Thymus (tissue), 11 donors: ENCODE results near the gene GABBR1. TPM values are rescaled to one million over a fixed set of nuclear protein-coding genes. Genes with fewer than 3 reads are reported as not detected.

ENCODE experiments used
- DNase-seq, 9 donors: peaks; one replicate each; pipeline ENCODE4 v3.0.0-alpha.2; 2013; ENCODE audit warnings: low spot score in 9 of 9, low read depth in 6 of 9, missing footprints in 1 of 9
- H3K27ac ChIP-seq, 2 donors: one replicate each; pipeline ENCODE4 v1.5.1; 2013; ENCODE audit warnings: control low read depth in 1 of 2, low read depth in 1 of 2, low read length in 1 of 2, mild to moderate bottlenecking in 1 of 2, moderate library complexity in 1 of 2
- H3K27me3 ChIP-seq, 2 donors: one replicate each; pipeline ENCODE4 v1.5.1; 2013; ENCODE audit warnings: low read length in 1 of 2; ENCODE audit not compliant: control insufficient read depth in 2 of 2, insufficient read depth in 1 of 2
- H3K36me3 ChIP-seq, 2 donors: one replicate each; pipeline ENCODE4 v1.5.1; 2013; ENCODE audit warnings: low read length in 1 of 2, mild to moderate bottlenecking in 1 of 2, moderate library complexity in 1 of 2; ENCODE audit not compliant: control insufficient read depth in 2 of 2, insufficient read depth in 2 of 2
- H3K4me1 ChIP-seq, 2 donors: one replicate each; pipeline ENCODE4 v1.5.1; 2013; ENCODE audit warnings: low read length in 2 of 2; ENCODE audit not compliant: control insufficient read depth in 2 of 2, insufficient read depth in 2 of 2
- H3K4me3 ChIP-seq, 2 donors: one replicate each; pipeline ENCODE4 v1.5.1; 2013; ENCODE audit warnings: low read length in 2 of 2, control low read depth in 1 of 2, mild to moderate bottlenecking in 1 of 2
- H3K9me3 ChIP-seq, 2 donors: one replicate each; pipeline ENCODE4 v1.5.1; 2013; ENCODE audit warnings: low read length in 1 of 2, mild to moderate bottlenecking in 1 of 2; ENCODE audit not compliant: control insufficient read depth in 2 of 2, insufficient read depth in 1 of 2
- WGBS: extraction: QIAGEN DNeasy Blood & Tissue Kit; methylation state at CpG from one replicate; pipeline ENCODE4 v1.1.7; 2013; 5-methylcytosine and 5-hydroxymethylcytosine counted together
- polyA plus RNA-seq: library from polyadenylated mRNA; stranded (reverse); fragments of 200-250 nt; gene quantifications from one replicate; pipeline ENCODE4 v1.2.3, GENCODE V29; 2013
- total RNA-seq: library from RNA; stranded (reverse); fragments of 120-200 nt; gene quantifications from one replicate; pipeline ENCODE4 v1.2.4, GENCODE V29; 2013
- donor health status: healthy.

The GABBR1 gene
- total and polyA plus RNA-seq, 2 donors = 1.1 to 20.5 TPM

DNA sequence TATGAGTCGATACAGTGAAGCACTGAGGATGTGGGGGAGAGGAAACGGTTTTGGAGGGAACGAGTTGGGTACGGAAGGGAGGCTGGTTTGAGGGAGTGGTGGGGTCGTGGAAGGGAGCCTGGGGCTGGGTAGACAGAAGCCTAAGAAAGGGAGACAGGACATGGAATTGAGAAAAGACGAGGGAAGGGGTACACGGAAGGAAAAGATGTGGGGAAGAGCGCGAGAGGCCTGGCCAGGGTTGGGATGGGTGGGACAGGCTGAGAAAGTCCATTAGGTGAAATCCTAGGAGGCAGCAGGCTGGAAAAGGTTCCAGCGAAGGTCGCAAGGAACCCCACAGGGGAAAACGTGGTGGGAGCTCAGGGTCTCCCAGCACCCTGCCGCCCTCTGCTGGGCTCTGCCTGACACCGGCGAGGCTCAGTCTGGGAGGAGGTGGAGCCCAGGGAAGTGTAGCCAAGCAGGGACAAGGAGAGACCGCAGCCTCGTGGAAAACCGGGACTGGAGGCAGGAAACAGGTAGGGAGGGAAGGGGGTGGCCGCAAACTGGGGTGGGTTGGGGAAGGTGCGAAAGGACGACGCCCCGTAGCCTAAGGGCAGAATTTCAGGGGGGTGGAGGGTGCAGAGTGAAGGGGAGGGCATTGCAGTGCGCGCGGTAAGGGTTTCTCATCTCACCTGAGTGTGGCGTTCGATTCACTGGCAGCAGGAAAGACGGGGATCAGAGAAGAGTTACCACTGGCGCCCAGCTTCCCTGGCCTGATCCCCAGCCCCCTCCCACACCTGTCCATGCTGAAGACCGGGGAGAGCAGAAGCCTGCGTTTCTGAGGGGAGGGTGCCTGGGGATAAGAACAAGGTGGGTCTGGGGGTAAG, 4.3 kb downstream of the GABBR1 start:
- no peak overlapping the region for H3K27ac ChIP-seq
- no peaks in the 10 kb centered on the region for H3K36me3 ChIP-seq
- H3K4me3 ChIP-seq = peak overlapping the region; percentile 37 to 60
- no peaks in the 10 kb centered on the region for H3K9me3 ChIP-seq
- 2% methylated on average over 32 of the region's 32 CpGs for WGBS
- H3K4me1 ChIP-seq = peaks cover 6 to 16% of the 10 kb centered on the region in 2 donors
- peak in 2 of 9 donors; percentile 28 to 32 for DNase-seq
- peaks cover 35 to 97% of the 10 kb centered on the region in 2 donors for H3K27me3 ChIP-seq

DNA sequence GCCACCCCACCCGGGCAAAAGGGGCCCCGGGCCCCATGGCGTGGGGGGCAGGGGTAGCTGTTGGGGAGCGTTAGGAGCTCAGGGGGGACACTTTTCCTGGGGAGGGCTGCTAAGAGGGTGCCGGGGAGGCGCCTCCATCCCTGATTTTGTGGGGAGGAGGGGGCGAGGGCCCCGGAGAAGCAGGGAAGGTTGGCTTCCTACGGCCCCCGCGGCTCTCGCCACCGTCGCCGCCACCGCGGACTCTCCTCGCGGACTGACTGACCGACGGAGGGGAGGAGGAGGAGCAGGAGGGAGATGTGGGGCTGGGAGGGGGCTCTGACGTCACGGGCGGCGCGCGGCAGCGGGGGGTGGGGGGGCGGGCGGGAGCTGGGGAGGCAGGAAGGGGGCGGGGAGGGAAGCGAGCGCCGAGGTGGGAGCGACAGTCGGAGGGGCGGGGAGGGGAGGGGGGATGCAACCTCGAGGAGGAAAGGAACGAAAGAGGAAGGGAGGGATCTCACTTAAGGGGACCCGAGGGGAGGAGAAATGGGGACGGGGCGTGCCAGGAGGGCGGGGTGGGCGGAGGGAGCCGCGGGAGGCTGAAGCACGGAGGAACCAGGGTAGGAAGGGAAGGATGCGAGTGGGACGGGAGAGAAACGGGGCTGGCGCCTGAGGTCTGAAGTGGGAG, 5.1 kb downstream of the GABBR1 start:
- Histone ChIP-seq H3K36me3 (no peaks in the 10 kb centered on the region), H3K27me3 (peaks cover 32 to 95% of the 10 kb centered on the region in 2 donors), H3K4me1 (peaks cover 6 to 14% of the 10 kb centered on the region in 2 donors), H3K9me3 (no peaks in the 10 kb centered on the region), H3K4me3 (peak overlapping the region; percentile 37 to 60), H3K27ac (no peak overlapping the region)
- WGBS = 2% methylated on average over 51 of the region's 51 CpGs
- DNase-seq = peak in 2 of 9 donors; percentile 8 to 25

DNA sequence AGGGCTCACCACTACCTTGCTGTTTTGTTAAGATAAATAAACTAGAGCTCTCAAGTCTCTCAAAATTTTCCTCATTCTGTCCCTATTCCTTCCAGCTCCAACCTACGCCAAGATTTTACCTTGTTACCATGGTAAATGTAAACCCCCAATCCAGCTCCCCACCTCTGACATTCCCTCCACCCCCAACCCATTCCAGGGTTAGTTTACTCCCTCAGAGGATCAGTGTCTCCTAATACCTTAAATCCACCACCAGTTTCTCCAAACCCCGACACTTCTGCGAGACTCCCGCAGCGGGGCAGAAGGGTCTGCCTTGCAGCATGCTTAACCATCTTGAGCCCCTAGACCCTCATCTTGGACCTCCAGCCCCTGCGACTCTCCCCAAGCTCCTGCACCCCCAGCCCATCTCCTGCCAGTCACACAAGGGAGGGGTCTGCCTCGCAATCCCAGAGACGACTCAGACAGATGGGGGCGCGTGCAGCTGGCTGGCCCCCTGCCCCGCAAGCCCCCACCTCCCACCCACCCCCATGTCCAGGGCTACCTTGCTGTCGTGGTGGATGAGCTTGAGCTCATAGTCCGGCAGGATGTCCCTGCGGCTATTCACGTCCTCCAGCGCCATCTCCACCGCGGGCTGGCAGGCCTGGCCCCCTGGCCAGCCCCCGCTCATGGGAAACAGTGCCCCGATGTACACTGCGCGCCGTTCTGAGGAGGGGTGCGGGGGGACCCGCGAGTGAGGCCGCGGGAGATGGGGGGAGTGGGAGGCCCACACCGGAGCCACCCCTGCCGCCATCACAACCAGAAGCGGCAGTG, 5.8 kb downstream of the GABBR1 start:
- no peaks in the 10 kb centered on the region for H3K36me3 ChIP-seq
- no peak for DNase-seq
- H3K27ac ChIP-seq = no peak overlapping the region
- peaks cover 32 to 88% of the 10 kb centered on the region in 2 donors for H3K27me3 ChIP-seq
- peaks cover 5 to 12% of the 10 kb centered on the region in 2 donors for H3K4me1 ChIP-seq
- 37% methylated on average over 31 of the region's 31 CpGs for WGBS
- no peaks in the 10 kb centered on the region for H3K9me3 ChIP-seq
- H3K4me3 ChIP-seq = peak overlapping the region; percentile 26 to 60

DNA sequence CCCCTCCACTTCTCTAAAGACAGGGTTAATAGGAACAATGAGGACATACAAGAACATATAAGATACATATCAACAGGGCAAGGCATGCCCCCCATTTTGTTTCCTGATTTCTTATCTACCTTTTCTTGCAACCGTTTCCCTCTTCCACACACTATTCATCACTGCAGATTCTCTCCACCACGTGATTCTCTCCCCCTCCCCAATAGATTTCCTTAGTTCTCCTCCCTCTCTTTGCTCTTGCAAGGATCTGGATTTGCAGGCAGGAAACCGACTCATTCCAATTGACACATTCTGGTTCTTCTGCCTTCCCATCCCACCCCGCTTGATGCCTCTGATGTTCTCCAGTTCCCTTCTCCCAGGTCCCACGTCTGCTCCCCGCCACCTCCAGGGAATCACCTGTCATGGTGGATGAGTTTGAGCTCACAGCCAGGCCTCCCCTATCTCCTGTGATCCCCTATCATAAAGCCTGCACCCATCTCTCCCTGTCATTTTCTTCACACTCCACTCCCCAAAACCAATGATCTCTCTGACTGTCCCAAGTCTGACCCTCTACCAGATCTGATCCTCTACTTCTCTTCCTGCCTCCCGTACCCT, 7.5 kb downstream of the GABBR1 start:
- Histone ChIP-seq H3K4me3 (no peak overlapping the region), H3K9me3 (no peaks in the 10 kb centered on the region), H3K4me1 (peaks cover 3 to 9% of the 10 kb centered on the region in 2 donors), H3K27me3 (peaks cover 24 to 71% of the 10 kb centered on the region in 2 donors), H3K36me3 (no peaks in the 10 kb centered on the region), H3K27ac (no peak overlapping the region)
- 71% methylated on average over 7 of the region's 7 CpGs for WGBS
- no peak for DNase-seq

DNA sequence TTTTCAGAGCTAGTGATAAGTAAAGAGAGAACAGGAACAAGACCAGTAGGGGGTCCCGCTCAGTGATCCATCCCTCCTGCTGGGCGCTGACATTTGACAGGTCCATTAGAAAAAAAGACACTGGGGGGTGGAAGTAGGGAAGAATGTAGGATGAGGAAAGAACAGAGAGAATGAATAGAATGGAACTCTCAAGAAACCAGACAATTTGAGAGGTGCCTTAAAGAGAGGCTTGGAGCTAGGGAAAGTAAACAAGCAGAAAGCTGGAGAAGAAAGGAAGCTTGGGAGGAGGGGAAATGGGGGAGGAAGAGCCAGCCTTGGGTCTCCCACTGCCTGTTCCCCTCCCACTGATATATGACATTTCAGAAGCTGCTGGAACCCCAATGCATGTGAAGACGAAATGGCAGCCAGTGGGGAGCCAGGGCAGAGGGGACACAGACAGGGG, 8.4 kb downstream of the GABBR1 start:
- no peak overlapping the region for H3K27ac ChIP-seq

DNA sequence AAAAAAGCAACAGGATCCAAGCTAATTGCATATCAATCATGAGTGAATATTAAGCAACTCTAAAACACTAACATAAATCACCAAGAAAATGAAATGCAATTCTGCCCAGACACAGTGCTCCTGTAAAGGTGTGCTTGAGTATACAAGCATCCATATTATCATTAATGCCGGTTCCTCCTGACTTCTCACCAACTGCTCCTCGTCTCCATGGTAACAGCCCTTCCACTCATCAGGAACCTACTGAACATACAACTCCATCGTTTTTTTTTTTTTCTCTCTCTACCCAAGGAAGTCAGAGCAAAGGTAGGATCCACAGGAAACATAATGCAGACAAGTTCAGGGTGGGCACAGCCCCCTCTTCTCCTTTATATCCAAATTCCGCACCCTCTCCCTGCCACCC, 12.4 kb downstream of the GABBR1 start:
- no peak overlapping the region for H3K4me3 ChIP-seq
- no peaks in the 10 kb centered on the region for H3K36me3 ChIP-seq
- peaks cover 2 to 25% of the 10 kb centered on the region in 2 donors for H3K27me3 ChIP-seq
- DNase-seq = no peak
- H3K9me3 ChIP-seq = no peaks in the 10 kb centered on the region
- H3K4me1 ChIP-seq = no peaks in the 10 kb centered on the region
- no peak overlapping the region for H3K27ac ChIP-seq
- WGBS = 88% methylated on average over 4 of the region's 4 CpGs

More for the DNA sequence above, 8.4 kb downstream of the GABBR1 start:
- Histone ChIP-seq H3K36me3 (no peaks in the 10 kb centered on the region), H3K4me3 (no peak overlapping the region), H3K4me1 (peaks cover 3 to 9% of the 10 kb centered on the region in 2 donors), H3K27me3 (peaks cover 23 to 62% of the 10 kb centered on the region in 2 donors), H3K9me3 (no peaks in the 10 kb centered on the region)
- DNase-seq = no peak
- WGBS = 94% methylated on average over 3 of the region's 3 CpGs

DNA sequence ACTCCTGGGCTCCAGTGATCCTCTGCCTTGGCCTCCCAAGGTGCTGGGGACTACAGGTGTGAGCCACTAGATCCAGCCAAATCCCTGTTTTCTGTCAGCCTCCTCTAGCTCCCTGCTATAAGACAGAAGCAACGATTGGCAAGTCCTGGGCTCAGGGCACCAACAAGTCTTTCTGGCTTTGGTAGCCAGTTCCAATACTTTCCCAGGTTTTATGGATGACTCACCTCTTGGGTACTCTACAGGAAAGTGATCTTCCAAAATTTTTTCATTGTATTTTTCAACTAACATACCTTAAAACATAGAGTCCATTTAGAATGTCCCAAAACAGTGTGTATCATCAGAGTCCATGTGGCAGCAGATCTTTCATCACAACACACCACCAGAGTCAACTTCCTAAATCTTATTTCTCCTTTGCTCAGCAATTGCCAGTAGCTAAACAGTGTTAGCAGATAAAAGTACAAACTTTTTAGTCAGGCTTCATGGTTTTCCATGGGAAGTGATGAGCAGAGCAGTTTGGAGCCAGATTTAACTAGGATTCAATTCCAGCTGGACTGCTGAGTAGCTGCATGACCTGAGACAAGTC, 13.3 kb downstream of the GABBR1 start:
- Histone ChIP-seq H3K27ac (no peak overlapping the region), H3K27me3 (peaks cover 0 to 15% of the 10 kb centered on the region in 2 donors), H3K36me3 (no peaks in the 10 kb centered on the region), H3K4me3 (no peak overlapping the region), H3K9me3 (no peaks in the 10 kb centered on the region), H3K4me1 (no peaks in the 10 kb centered on the region)
- no peak for DNase-seq
- WGBS = 95% methylated on average over 1 of the region's 1 CpG

DNA sequence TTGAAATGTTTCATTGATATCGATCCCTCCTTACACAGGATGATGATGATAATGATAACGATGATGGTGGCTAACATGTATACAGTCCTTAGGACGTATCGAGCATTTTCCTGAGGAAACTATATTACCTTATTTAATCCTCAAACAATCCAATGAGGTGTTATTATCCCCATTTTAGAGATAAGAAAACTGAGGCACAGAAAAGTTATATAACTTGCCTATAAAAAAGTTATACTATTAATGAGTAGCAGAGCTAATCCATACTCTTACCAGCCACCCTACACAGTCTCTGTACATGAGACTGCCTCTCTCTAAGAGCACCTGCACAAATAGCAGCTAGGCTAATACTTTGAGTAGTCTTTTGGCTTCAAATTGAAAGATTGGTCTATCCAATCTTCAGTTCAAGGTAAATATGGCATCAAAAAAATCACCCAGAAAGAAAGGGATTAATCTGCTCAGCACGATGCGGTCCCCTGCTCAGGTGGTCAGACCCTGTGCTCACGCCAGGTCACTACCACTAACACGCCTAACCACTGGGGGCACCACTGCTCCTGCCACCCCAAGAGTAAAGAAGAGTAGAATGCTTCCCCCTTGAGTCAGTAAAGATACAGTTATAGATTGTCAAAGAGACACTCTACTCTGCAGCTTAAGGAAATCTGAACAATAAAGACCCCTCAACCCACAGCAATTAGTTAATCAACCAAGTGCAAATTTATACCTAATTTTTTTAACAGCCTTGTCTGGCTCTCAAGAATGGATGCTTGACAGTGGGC, 15.0 kb downstream of the GABBR1 start:
- WGBS = 97% methylated on average over 8 of the region's 8 CpGs
- no peaks in the 10 kb centered on the region for H3K4me1 ChIP-seq
- H3K27ac ChIP-seq = no peak overlapping the region
- no peaks in the 10 kb centered on the region for H3K27me3 ChIP-seq
- no peaks in the 10 kb centered on the region for H3K9me3 ChIP-seq
- DNase-seq = no peak
- no peak overlapping the region for H3K4me3 ChIP-seq
- no peaks in the 10 kb centered on the region for H3K36me3 ChIP-seq
